Aorta (tissue), 5 donors: ENCODE data around the gene DSCAML1. TPM values are rescaled to one million over a fixed set of nuclear protein-coding genes. Genes with fewer than 3 reads are reported as not detected.

Experiments used
- ATAC-seq: fragments of 200-7000 bp; cut with Tn5 transposase; one replicate; pipeline ENCODE4 v1.9.1; 2022; ENCODE audit warnings: moderate library complexity; ENCODE audit not compliant: low FRiP score
- DNase-seq, 2 donors: peaks; one replicate each; pipeline ENCODE4 v3.0.0-alpha.2; 2020
- H3K27ac ChIP-seq, 2 donors: one replicate each; pipeline ENCODE4 v1.5.1; 2013; ENCODE audit warnings: low read length in 2 of 2, mild to moderate bottlenecking in 2 of 2, moderate library complexity in 2 of 2, control low read depth in 1 of 2, inconsistent platforms in 1 of 2, low read depth in 1 of 2
- H3K27me3 ChIP-seq, 2 donors: one replicate each; pipeline ENCODE4 v1.6.1; 2013; ENCODE audit warnings: control low read depth in 1 of 2, low read length in 1 of 2, mild to moderate bottlenecking in 1 of 2, moderate library complexity in 1 of 2; ENCODE audit not compliant: insufficient read depth in 2 of 2, control insufficient read depth in 1 of 2
- H3K36me3 ChIP-seq, 2 donors: one replicate each; pipeline ENCODE4 v1.6.1; 2013; ENCODE audit warnings: control low read depth in 1 of 2, low read length in 1 of 2, mild to moderate bottlenecking in 1 of 2; ENCODE audit not compliant: insufficient read depth in 2 of 2, control insufficient read depth in 1 of 2
- H3K4me1 ChIP-seq, 2 donors: one replicate each; pipeline ENCODE4 v1.6.1; 2013; ENCODE audit warnings: low read length in 2 of 2, control low read depth in 1 of 2, mild to moderate bottlenecking in 1 of 2, moderate library complexity in 1 of 2; ENCODE audit not compliant: insufficient read depth in 2 of 2, control insufficient read depth in 1 of 2
- H3K4me3 ChIP-seq, 2 donors: one replicate each; pipeline ENCODE4 v1.5.1; 2013; ENCODE audit warnings: low read length in 2 of 2, control low read depth in 1 of 2, mild to moderate bottlenecking in 1 of 2
- H3K9me3 ChIP-seq: one replicate; pipeline ENCODE4 v1.6.1; 2013; ENCODE audit warnings: mild to moderate bottlenecking, low read length; ENCODE audit not compliant: control insufficient read depth
- WGBS, 2 donors: extraction: QIAGEN DNeasy Blood & Tissue Kit; methylation state at CpG; one replicate each; pipeline ENCODE4 v1.1.7; 2013; 5-methylcytosine and 5-hydroxymethylcytosine counted together
- intact Hi-C, 2 donors: fragments of 100-400 bp; cut with DNase I; formaldehyde crosslinking; loops; one replicate each; pipeline versions ENCODE4 v1.14.2 to v1.15.0; 2022
- polyA plus RNA-seq, 2 donors: library from polyadenylated mRNA; stranded (reverse); fragments of 200-250 nt; gene quantifications; one replicate each; pipeline ENCODE4 v1.2.3, GENCODE V29; 2013
- total RNA-seq, 2 donors: library from RNA; stranded (reverse); fragmentation: NEBNext Ultra II Directional; extraction: Animal tissue kit (Norgen Biotek cat#: 25700); gene quantifications; one replicate each; pipeline ENCODE4 v1.2.1, GENCODE V29; 2021
- donor health status: healthy with polysubstance abuse.
- donor health status: Bipolar disorder and iron deficiency.
- donor health status: DM: no; HTN: no; CAD: no.
- donor health status: DM: no; HTN: no; CAD: no.
- donor health status: DM: yes; HTN: yes; CAD: no.

The DSCAML1 gene
- total and polyA plus RNA-seq, 4 donors: 0.13 to 2.2 (median 0.58) TPM; not detected in 1

- H3K4me1 ChIP-seq: no peaks in the 10 kb centered on the region
- intact Hi-C loops: no loop called here
- H3K27me3 ChIP-seq: no peaks in the 10 kb centered on the region
These were observed 23.1 kb upstream of the DSCAML1 start for GRCh38 chr11:117820071-117820470.

GRCh38 chr11:117819096-117820040, 22.4 kb upstream of the DSCAML1 start:
- no peak overlapping the region for H3K4me3 ChIP-seq
- H3K27me3 ChIP-seq: no peaks in the 10 kb centered on the region
- no peaks in the 10 kb centered on the region for H3K9me3 ChIP-seq
- no peak overlapping the region for H3K27ac ChIP-seq
- intact Hi-C loops: loop anchor here (5.0 kb wide), 1 partner anchor 392 kb away; no protein-coding TSS in a partner anchor
- DNase-seq (peak in 1 of 2 donors; percentile 76), ATAC-seq (peak; percentile 27)
- no peaks in the 10 kb centered on the region for H3K36me3 ChIP-seq
- 69 to 74% methylated on average over 10 of the region's 10 CpGs for WGBS, 2 donors
- H3K4me1 ChIP-seq: no peaks in the 10 kb centered on the region

More at GRCh38 chr11:117820071-117820470, 23.1 kb upstream of the DSCAML1 start:
- no peaks in the 10 kb centered on the region for H3K9me3 ChIP-seq
- no peaks in the 10 kb centered on the region for H3K36me3 ChIP-seq
- no peak for DNase-seq
- ATAC-seq: no peak
- no peak overlapping the region for H3K4me3 ChIP-seq
- 86 to 95% methylated on average over 11 of the region's 11 CpGs for WGBS, 2 donors
- H3K27ac ChIP-seq: no peak overlapping the region

GRCh38 chr11:117818041-117818873, 21.2 kb upstream of the DSCAML1 start:
- H3K27me3 ChIP-seq: no peaks in the 10 kb centered on the region
- ATAC-seq (no peak), DNase-seq (peak in 1 of 2 donors; percentile 40)
- H3K4me1 ChIP-seq: no peaks in the 10 kb centered on the region
- no peak overlapping the region for H3K4me3 ChIP-seq
- H3K36me3 ChIP-seq: no peaks in the 10 kb centered on the region
- H3K27ac ChIP-seq: no peak overlapping the region
- WGBS, 2 donors: 65 to 67% methylated on average over 9 of the region's 9 CpGs
- intact Hi-C loops: loop anchor here (5.0 kb wide), 1 partner anchor 391 kb away; no protein-coding TSS in a partner anchor
- H3K9me3 ChIP-seq: no peaks in the 10 kb centered on the region

GRCh38 chr11:117817368-117818040, 20.5 kb upstream of the DSCAML1 start:
- Histone ChIP-seq H3K27ac (no peak overlapping the region), H3K36me3 (no peaks in the 10 kb centered on the region), H3K4me1 (no peaks in the 10 kb centered on the region), H3K27me3 (no peaks in the 10 kb centered on the region), H3K9me3 (no peaks in the 10 kb centered on the region), H3K4me3 (no peak overlapping the region)
- intact Hi-C loops: loop anchor here (5.0 kb wide), 1 partner anchor 390 kb away; no protein-coding TSS in a partner anchor
- WGBS, 2 donors: 19 to 21% methylated on average over 19 of the region's 19 CpGs
- ATAC-seq (peak; percentile 87), DNase-seq (peak; percentile 89 to 93)

- DNase-seq: peak in 1 of 2 donors; percentile 67
- Histone ChIP-seq H3K36me3 (no peaks in the 10 kb centered on the region), H3K9me3 (no peaks in the 10 kb centered on the region), H3K27ac (no peak overlapping the region), H3K4me3 (no peak overlapping the region), H3K27me3 (no peaks in the 10 kb centered on the region), H3K4me1 (no peaks in the 10 kb centered on the region)
- no peak for ATAC-seq
- WGBS, 2 donors: 93 to 97% methylated on average over 5 of the region's 5 CpGs
- intact Hi-C loops: loop anchor here (5.0 kb wide), 1 partner anchor 390 kb away; no protein-coding TSS in a partner anchor
These were observed 19.9 kb upstream of the DSCAML1 start for GRCh38 chr11:117816846-117817367.

GRCh38 chr11:117816151-117816741, 19.2 kb upstream of the DSCAML1 start:
- intact Hi-C loops: loop anchor here (5.0 kb wide), 1 partner anchor 389 kb away; no protein-coding TSS in a partner anchor
- H3K4me1 ChIP-seq: no peaks in the 10 kb centered on the region
- no peaks in the 10 kb centered on the region for H3K36me3 ChIP-seq
- H3K27ac ChIP-seq: no peak overlapping the region
- 71 to 76% methylated on average over 20 of the region's 20 CpGs for WGBS, 2 donors
- H3K4me3 ChIP-seq: no peak overlapping the region
- ATAC-seq: peak; percentile 34
- DNase-seq: peak in 1 of 2 donors; percentile 58
- H3K27me3 ChIP-seq: no peaks in the 10 kb centered on the region
- no peaks in the 10 kb centered on the region for H3K9me3 ChIP-seq

GRCh38 chr11:117815262-117815803, 18.3 kb upstream of the DSCAML1 start:
- Histone ChIP-seq H3K36me3 (no peaks in the 10 kb centered on the region), H3K4me3 (no peak overlapping the region), H3K27ac (no peak overlapping the region), H3K27me3 (no peaks in the 10 kb centered on the region), H3K9me3 (no peaks in the 10 kb centered on the region), H3K4me1 (no peaks in the 10 kb centered on the region)
- intact Hi-C loops: loop anchor here (5.0 kb wide), 1 partner anchor 388 kb away; no protein-coding TSS in a partner anchor
- DNase-seq (peak in 1 of 2 donors; percentile 75), ATAC-seq (peak; percentile 4)
- 78 to 79% methylated on average over 7 of the region's 7 CpGs for WGBS, 2 donors
